Raji (cell line): ENCODE data around the gene ZFP28.

Experiments used
- POLR2A ChIP-seq: IDR thresholded peaks from 2 replicates; pipeline ENCODE4 v1.6.1; 2011; ENCODE audit warnings: low read depth, low read length, control low read depth; ENCODE audit not compliant: insufficient read depth

The ZFP28 gene

GRCh38 chr19:56538761-56539263 lies at the start of gene ZFP28:
ZFP28 (plus strand) TSS chr19:56538948; CDS start chr19:56539019, 71 bp downstream.
- no peak for TF ChIP-seq POLR2A

- TF ChIP-seq POLR2A: no peak
Observed at GRCh38 chr19:56491399-56491798, 47.3 kb upstream of the ZFP28 start.

GRCh38 chr19:56504581-56504980 lies 34.2 kb upstream of the ZFP28 start:
- no peak for TF ChIP-seq POLR2A

DNA sequence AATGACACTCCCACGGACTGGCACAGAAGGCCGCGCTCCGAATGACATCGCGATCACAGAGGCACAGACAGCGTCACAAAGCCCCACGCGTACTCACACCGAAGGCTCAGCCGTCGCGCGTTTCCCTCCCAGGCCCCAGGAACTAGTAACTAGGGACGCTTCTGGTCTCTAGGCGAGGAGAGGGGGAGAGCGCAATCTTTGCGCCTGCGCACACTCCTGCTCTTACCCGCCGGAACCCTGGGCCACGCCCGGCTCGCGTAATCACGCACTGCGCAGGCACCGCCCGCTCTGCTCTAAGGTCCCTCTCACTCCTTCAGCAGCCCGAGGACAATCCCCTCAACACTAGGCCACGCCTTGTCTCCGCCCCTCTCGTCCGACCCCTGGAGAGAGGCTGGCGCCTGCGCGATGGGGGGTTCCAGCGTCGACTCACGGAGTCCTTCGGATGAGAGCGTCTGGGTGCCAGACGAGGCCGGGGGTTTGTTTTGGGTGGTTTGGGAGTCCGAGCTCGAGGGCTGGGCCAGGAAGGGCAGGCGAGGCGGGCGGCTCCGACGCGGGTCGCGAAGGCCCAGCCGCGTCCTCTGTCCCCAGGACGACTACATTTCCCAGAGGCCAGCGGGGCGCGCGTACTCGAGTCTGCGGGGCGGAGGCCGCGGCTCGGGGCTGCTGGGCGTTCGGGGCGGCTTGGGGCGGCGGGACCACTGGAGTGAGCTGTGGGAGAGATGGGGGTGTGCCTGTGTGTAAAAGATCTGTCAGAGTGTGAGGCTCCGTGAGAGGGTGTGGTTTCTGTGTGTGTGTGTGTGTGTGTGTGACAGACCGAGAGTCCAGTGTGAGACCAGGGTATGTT lies 31.1 kb upstream of the ZFP28 start, which contains the start of gene ZNF471:
TSS of gene ZNF471 (plus strand) at position 410 of the 844 bp plus-strand sequence. CDS start 3,717 bp downstream, outside the sequence.
- TF ChIP-seq POLR2A: no peak

DNA sequence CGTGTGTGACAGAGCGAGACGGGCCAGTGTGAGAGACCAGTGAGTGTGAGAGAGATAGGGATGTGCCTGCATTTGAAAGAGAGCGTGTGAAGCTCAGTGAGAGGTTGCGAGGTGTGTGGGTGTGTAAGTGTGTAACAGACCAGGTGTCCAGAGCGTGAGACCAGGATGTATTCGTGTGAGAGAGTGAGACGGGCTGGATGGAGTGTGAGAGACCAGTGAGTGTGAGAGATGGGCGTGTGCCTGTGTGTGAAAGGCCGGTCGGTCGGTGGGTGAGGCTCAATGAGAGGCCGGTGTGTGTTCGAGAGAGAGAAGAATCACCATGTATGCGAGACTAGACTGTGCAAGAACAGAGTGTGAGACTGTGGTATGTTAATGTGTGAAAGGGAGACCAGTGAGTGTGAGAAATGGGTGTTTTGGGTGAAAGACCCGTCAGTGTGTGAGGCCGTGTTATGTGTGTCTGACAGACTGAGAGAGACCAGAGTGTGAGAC lies 30.4 kb upstream of the ZFP28 start:
- TF ChIP-seq POLR2A: no peak

GRCh38 chr19:56525214-56525860 lies 13.4 kb upstream of the ZFP28 start:
- TF ChIP-seq POLR2A: no peak

DNA sequence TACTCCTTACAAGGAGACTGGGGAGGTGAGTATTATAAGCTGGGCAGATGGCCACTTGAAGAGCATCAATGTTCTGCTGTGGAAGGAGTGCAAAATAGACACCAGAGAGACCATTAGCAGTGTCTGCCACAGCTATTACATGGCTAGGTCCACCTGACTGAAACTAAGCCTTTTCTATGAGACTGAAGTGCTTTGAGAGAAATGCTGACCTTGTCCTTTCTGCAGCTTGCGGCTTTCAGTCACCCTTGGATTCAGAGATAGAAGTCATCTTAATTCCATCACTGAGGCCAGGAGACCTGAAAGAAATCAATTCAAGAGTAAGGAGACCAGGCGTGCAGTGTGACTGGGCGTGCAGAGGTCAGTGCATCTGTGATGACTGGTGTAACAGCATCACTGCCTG lies 1.3 kb upstream of the ZFP28 start:
- TF ChIP-seq POLR2A: no peak

DNA sequence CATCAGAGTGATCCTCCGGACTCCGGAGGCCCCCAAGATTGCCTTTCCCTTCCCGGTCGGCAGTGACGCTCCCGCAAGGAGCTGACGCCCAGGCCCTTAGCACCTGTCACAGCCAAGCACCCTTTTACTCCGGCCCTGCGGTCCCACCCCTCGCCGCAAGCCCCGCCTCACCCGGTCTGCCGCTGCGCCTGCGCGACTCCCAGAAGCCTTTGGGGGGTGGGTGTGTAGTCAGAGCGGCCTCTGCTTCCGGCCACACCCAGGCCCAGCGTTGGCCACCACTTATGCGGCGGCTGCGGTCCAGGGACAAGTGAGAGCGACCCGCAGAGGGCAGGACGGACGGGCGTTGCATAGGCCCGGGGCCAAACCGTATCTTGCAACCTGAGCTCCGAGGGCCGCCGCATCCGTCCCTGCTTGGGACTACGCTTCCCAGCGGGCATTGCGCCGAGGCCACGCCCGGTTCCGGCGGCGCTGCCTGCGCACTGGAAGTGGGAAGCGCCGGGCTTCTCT lies 441 bp upstream of the ZFP28 start:
- TF ChIP-seq POLR2A: no peak

- TF ChIP-seq POLR2A: no peak
Observed at GRCh38 chr19:56543776-56544175, 5.0 kb downstream of the ZFP28 start.

DNA sequence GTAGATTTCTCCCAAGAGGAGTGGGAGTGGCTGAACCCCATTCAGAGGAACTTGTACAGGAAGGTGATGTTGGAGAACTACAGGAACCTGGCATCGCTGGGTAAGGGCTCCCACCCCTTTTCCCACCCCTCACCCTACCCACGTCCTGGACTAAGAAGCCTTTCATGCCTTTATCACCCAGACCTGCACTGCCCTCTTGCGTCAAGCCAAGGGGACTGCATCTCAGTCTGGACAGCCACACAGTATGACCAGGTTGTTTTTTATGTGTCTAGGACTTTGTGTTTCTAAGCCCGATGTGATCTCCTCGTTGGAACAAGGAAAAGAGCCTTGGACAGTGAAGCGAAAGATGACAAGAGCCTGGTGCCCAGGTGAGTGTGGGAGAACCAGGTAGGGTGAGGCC lies 8.8 kb downstream of the ZFP28 start:
- no peak for TF ChIP-seq POLR2A

DNA sequence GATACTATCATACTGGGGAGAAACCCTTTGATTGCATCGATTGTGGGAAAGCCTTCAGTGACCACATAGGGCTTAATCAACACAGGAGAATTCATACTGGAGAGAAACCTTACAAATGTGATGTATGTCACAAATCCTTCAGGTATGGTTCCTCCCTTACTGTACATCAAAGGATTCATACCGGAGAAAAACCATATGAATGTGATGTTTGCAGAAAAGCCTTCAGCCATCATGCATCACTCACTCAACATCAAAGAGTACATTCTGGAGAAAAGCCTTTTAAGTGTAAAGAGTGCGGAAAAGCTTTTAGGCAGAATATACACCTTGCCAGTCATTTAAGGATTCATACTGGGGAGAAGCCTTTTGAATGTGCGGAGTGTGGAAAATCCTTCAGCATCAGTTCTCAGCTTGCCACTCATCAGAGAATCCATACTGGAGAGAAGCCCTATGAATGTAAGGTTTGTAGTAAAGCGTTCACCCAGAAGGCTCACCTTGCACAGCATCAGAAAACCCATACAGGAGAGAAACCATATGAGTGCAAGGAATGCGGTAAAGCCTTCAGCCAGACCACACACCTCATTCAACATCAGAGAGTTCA lies 15.6 kb downstream of the ZFP28 start:
- no peak for TF ChIP-seq POLR2A

GRCh38 chr19:56562766-56563165 lies 24.0 kb downstream of the ZFP28 start:
- no peak for TF ChIP-seq POLR2A

GRCh38 chr19:56566904-56567273 lies 28.1 kb downstream of the ZFP28 start:
- TF ChIP-seq POLR2A: no peak

DNA sequence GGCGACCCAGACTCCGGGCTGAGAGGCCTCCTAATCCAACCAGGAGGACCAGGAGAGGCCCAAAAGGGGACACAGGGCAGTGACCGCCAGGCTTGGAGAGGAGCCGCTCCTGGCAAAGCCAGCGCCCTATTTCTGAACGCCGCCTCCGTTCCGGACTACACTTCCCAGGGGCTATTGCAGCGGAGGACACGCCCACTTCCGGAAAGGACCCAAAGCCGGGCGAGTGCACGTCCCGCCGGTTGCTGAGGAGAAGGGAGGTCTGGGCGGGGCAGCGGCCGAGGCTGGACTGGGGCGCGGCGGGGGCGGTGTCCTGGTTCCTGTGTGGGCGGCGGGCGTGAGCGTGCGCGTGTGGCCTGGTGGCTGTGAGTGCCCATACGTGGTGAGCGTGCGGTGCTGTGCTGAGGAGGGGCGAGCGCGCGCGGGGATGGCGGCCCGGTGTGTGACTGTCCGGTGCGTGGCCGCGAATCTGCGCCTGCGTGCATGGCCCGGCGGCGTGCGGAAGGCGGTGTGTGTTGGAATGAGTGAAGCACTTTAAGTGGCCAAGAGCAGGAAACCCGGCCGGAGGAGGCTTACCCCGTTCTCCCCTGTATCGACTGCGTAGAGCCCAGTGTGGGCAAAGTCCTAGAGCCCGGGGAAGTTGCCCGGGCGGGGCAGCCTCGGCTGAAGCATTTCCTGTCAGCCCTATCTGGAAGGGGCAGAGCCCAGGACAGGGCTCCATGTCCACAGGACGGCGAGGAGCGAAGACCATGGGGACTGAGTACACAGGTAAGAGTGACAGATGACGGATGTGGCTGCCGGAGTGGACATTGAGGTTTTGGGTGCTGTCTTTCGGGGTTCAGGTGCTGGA lies 28.7 kb downstream of the ZFP28 start, which contains the start of gene ZNF470:
TSS of gene ZNF470 (plus strand) at position 195 of the 847 bp plus-strand sequence. CDS start 2,844 bp downstream, outside the sequence.
- TF ChIP-seq POLR2A: no peak
